GM12878 (cell line): ENCODE results near the gene LRRC8B. TPM values are rescaled to one million over a fixed set of nuclear protein-coding genes. Genes with fewer than 3 reads are reported as not detected.

Source experiments
- ATAC-seq: fragments of 200-7000 bp; cut with Tn5 transposase; 3 replicates; pipeline ENCODE4 v1.9.1; 2020; ENCODE audit warnings: mild to moderate bottlenecking, moderate library complexity
- BruUV-seq: library from RNA; stranded (reverse); fragments of 400-500 nt; replicated peaks from 2 replicates; lab custom pipeline; 2021; lab: Mats Ljungman, UMichigan
- CTCF ChIA-PET: fragments of 300-600 bp; sonication (Branson Sonifier 250); formaldehyde crosslinking; extraction: SDS; loops from one replicate; lab custom pipeline; 2021; ENCODE audit warnings: inconsistent platforms; lab: Yijun Ruan, JAX
- POLR2A ChIA-PET: fragments of 350-600 bp; formaldehyde crosslinking; extraction: SDS; loops from one replicate; lab custom pipeline; 2021; ENCODE audit warnings: inconsistent platforms; lab: Charles Lee
- RAD21 ChIA-PET: fragments of 300-600 bp; sonication (Branson Sonifier 250); formaldehyde crosslinking; loops from one replicate; lab custom pipeline; 2023; ENCODE audit warnings: antibody characterized with exemption; ENCODE audit not compliant: unreplicated experiment; lab: Charles Lee
- SMC1A ChIA-PET: fragments of 300-600 bp; sonication (Branson Sonifier 250); formaldehyde crosslinking; loops from one replicate; lab custom pipeline; 2023; ENCODE audit not compliant: unreplicated experiment, uncharacterized antibody; lab: Charles Lee
- DNase-seq: peaks from one replicate; pipeline ENCODE4 v3.0.0-alpha.2; 2011; ENCODE audit warnings: low read depth, low spot score
- FAIRE-seq: peaks from 3 replicates; lab custom pipeline; 2011; peaks lifted over from hg19 to GRCh38; lab: Jason Lieb, UNC
- H2AFZ ChIP-seq: 2 replicates; pipeline ENCODE4 v1.6.0; 2011; ENCODE audit warnings: low read depth, low read length, control low read depth; ENCODE audit not compliant: control insufficient read depth
- H3K27ac ChIP-seq: 2 replicates; pipeline ENCODE4 v1.5.1; 2011; ENCODE audit warnings: control low read depth; ENCODE audit not compliant: control insufficient read depth, insufficient read depth
- H3K27me3 ChIP-seq, 2 experiments: replicated peaks in 1 of 2; 2 replicates each; pipeline versions ENCODE4 v1.6.0 to v1.6.1; 2011; ENCODE audit warnings: low read length in 1 of 2; ENCODE audit not compliant: control insufficient read depth in 2 of 2, insufficient read depth in 2 of 2
- H3K36me3 ChIP-seq, 2 experiments: 2 replicates each; pipeline ENCODE4 v1.5.1; 2011; ENCODE audit warnings: low read length in 1 of 2; ENCODE audit not compliant: control insufficient read depth in 2 of 2, insufficient read depth in 2 of 2
- H3K4me1 ChIP-seq: 2 replicates; pipeline ENCODE4 v1.6.1; 2011; ENCODE audit warnings: mild to moderate bottlenecking, low read length, moderate library complexity, mixed read lengths; ENCODE audit not compliant: control insufficient read depth, insufficient read depth
- H3K4me2 ChIP-seq: 2 replicates; pipeline ENCODE4 v1.6.0; 2011; ENCODE audit warnings: control low read depth; ENCODE audit not compliant: control insufficient read depth, insufficient read depth
- H3K4me3 ChIP-seq: fragments of 200-600 bp; sonication (generic); 2 replicates; pipeline ENCODE4 v1.5.1; 2016
- H3K79me2 ChIP-seq: 2 replicates; pipeline ENCODE4 v1.6.0; 2011; ENCODE audit warnings: low read length; ENCODE audit not compliant: control insufficient read depth, insufficient read depth
- H3K9ac ChIP-seq: 2 replicates; pipeline ENCODE4 v1.8.0; 2011; ENCODE audit warnings: low read length, control low read depth, mixed read lengths; ENCODE audit not compliant: control insufficient read depth, insufficient read depth
- H3K9me3 ChIP-seq: replicated peaks from 3 replicates; pipeline ENCODE4 v1.5.1; 2011; ENCODE audit warnings: mild to moderate bottlenecking, low read length; ENCODE audit not compliant: control insufficient read depth, insufficient read depth
- H4K20me1 ChIP-seq: 2 replicates; pipeline ENCODE4 v1.6.0; 2011; ENCODE audit not compliant: control insufficient read depth, insufficient read depth
- BHLHE40 ChIP-seq, 2 experiments: fragments of 450-650 bp in 1 of 2; IDR thresholded peaks; 2 replicates each; pipeline ENCODE4 v1.6.1; 2011 to 2017; ENCODE audit warnings: low read depth in 2 of 2, borderline replicate concordance in 1 of 2, improper control_type of control experiment in 1 of 2, low read length in 1 of 2, mild to moderate bottlenecking in 1 of 2
- CBX5 ChIP-seq: sonication (generic); IDR thresholded peaks from 2 replicates; pipeline ENCODE4 v1.6.1; 2016; ENCODE audit warnings: low read depth, moderate library complexity, mild to moderate bottlenecking, inconsistent platforms
- IKZF2 ChIP-seq, 2 experiments: fragments of 450-650 bp; IDR thresholded peaks; 2 replicates each; pipeline ENCODE4 v1.6.1; 2017; ENCODE audit warnings: mild to moderate bottlenecking in 2 of 2, moderate library complexity in 2 of 2
- IRF5 ChIP-seq: fragments of 450-650 bp; IDR thresholded peaks from 2 replicates; pipeline ENCODE4 v1.6.1; 2017; ENCODE audit warnings: borderline replicate concordance
- SIX5 ChIP-seq: IDR thresholded peaks from 2 replicates; pipeline ENCODE4 v1.6.1; 2011; ENCODE audit warnings: mild to moderate bottlenecking, low read depth, low read length, moderate library complexity; ENCODE audit not compliant: severe bottlenecking
- in situ Hi-C: fragments of 300-500 bp; cut with MboI; formaldehyde crosslinking; loops from 9 replicates; pipeline ENCODE4 v1.14.3; 2018; ENCODE audit warnings: mixed read lengths
- intact Hi-C: fragments of 100-400 bp; cut with micrococcal nuclease; formaldehyde crosslinking; loops from one replicate; pipeline ENCODE4 v1.14.2; 2022; ENCODE audit not compliant: unreplicated experiment
- polyA plus RNA-seq, 11 experiments: library from polyadenylated mRNA; depleted of rRNA in 4 of 11; unstranded in 6 of 11; stranded (reverse) in 5 of 11; fragments of >200 nt; fragmentation: Nextera tagmentation in 4 of 11; fragmentation: Illumina TruSeq in 1 of 11; extraction: Ambion mirVana in 4 of 11; extraction: Trizol in 1 of 11; gene quantifications; 1 replicate in 1 of 11; 2 replicates in 10 of 11; pipeline versions ENCODE4 v1.2.1 to v1.2.3, GENCODE V29; 2011 to 2016; ENCODE audit warnings: inconsistent platforms in 2 of 11, missing spikeins in 2 of 11, low read depth in 1 of 11
- total RNA-seq, 4 experiments: library from RNA; depleted of rRNA in 3 of 4; stranded (reverse); fragments of >200 nt in 3 of 4; fragmentation: Illumina TruSeq in 1 of 4; extraction: Trizol in 1 of 4; gene quantifications; 2 replicates each; pipeline versions ENCODE4 v1.2.1 to v1.2.3, GENCODE V29; 2013 to 2021

The LRRC8B gene
- total and polyA plus RNA-seq, 10 of the 15 experiments (the other 5 are each of a cell fraction or from before 2014, with no cell fraction given) = 1.3 to 9.2 (median 5.4) TPM

DNA sequence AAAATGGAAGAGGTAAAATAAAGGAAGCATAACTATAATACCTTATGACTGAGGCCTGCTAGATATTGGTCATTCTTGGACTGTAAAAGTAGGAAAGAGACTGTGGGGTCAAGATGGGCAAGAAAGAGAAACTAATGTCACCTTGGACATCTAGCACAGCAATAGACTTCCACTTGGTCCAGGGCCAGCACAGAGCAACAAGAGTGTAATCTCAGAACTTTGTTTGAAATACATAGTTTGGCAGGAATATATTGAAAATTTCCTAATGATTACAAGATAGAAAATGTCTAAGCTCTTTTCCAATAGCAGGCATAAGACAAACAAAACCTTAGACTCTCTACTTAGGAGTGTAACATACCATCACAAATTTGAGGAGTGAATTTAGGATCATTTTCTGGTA, 112.9 kb downstream of the LRRC8B start (continued):
- no peak for TF ChIP-seq BHLHE40 (IDR thresholded peaks at IDR 0.05; ENCODE audit: borderline replicate concordance in 1 of 2, low read depth in 2 of 2, low read length in 1 of 2)

- ChIA-PET SMC1A (interaction anchor here (1.0 to 20.4 kb wide), 5 partner anchors 9 to 123 kb away, joined by 4 to 391 read pairs (median 189); no protein-coding TSS in a partner anchor), POLR2A (interaction anchor here (0.6 to 1.2 kb wide), 3 partner anchors 14 to 54 kb away, joined by 3 read pairs; no protein-coding TSS in a partner anchor), CTCF (interaction anchor here (0.8 to 19.0 kb wide), 2 partner anchors 122 to 123 kb away, joined by 3 to 369 read pairs; no protein-coding TSS in a partner anchor), RAD21 (interaction anchor here (0.8 to 1.8 kb wide), 3 partner anchors 17 to 29 kb away, joined by 3 to 4 read pairs (median 3); no protein-coding TSS in a partner anchor)
- in situ Hi-C loops (loop anchor here (25.0 kb wide), 1 partner anchor 347 kb away; the partner anchor contains the start of gene ZNF326), intact Hi-C loops (no loop called here)
- no peaks in the 10 kb centered on the region for H3K4me1 ChIP-seq
- H3K27me3 ChIP-seq = no peaks in the 10 kb centered on the region
- no peaks in the 10 kb centered on the region for H4K20me1 ChIP-seq
- H2AFZ ChIP-seq = no peak overlapping the region
- H3K27ac ChIP-seq = no peak overlapping the region
- H3K9me3 ChIP-seq = peaks cover 3% of the 10 kb centered on the region; the same call in 1 of the 3 replicates
- no peak for DNase-seq
- H3K36me3 ChIP-seq = 0 out of 4 replicates have a peak, but pooled peaks cover 0 to 3% of the 10 kb centered on the region in 2 experiments
- TF ChIP-seq CBX5 (no peak), IKZF2 (IDR thresholded peaks at IDR 0.05) (no peak), IRF5 (no peak), SIX5 (no peak)
- TF ChIP-seq, all 136 proteins: peak for 0
- no TSS peak for BruUV-seq
- FAIRE-seq = no peak
- ATAC-seq = peak; percentile 31
- Histone ChIP-seq H3K9ac (no peak overlapping the region), H3K4me3 (no peak overlapping the region), H3K79me2 (peaks cover 34% of the 10 kb centered on the region), H3K4me2 (no peak overlapping the region)
Measured at GRCh38 chr1:89640440-89640839, 115.8 kb downstream of the LRRC8B start.
